NT2/D1 (cell line): ENCODE data around the gene GNRH2.
"Not testable (repeated sequence)": the region's sequence is repeated elsewhere in the genome, so short reads cannot be mapped to it uniquely, and the experiment has no call there.

Source experiments
- SUZ12 ChIP-seq: IDR thresholded peaks from 2 replicates; pipeline ENCODE4 v1.6.1; 2011; ENCODE audit not compliant: insufficient read length, insufficient read depth; ENCODE audit errors: extremely low read depth
- YY1 ChIP-seq: IDR thresholded peaks from 2 replicates; pipeline ENCODE4 v1.6.1; 2011; ENCODE audit not compliant: insufficient read length, insufficient read depth
- ZNF274 ChIP-seq: IDR thresholded peaks from 2 replicates; pipeline ENCODE4 v1.6.1; 2011; ENCODE audit warnings: mild to moderate bottlenecking, low read depth, low read length

DNA sequence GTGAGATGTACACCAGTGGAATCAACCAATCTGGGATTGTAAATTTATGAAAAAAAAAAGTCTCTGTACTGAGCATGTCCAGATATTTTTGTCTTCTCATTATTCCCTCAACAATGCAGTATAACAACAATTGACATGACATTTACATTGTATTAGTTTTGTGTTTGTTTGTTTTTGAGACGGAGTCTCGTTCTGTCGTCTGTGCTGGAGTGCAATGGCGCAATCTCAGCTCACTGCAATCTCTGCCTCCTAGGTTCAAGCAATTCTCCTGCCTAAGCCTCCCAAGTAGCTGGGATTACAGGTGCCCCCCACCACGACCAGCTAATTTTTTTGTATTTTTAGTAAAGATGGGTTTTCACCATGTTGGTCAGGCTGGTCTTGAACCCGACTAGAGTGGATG is 31.9 kb downstream of the GNRH2 start:
- TF ChIP-seq ZNF274, YY1, SUZ12: not testable (repeated sequence)
